ENCODE measurements around the gene LIN7A. TPM values are rescaled to one million over a fixed set of nuclear protein-coding genes. Genes with fewer than 3 reads are reported as not detected.

LIN7A gene
- total RNA-seq, 6 donors from 2014 or later, result 7.9 to 32.5 (median 13.8) TPM

GRCh38 chr12:80877721-80878265 is 59.9 kb downstream of the LIN7A start:
- Histone ChIP-seq H3K4me3 (no peak overlapping the region), H3K27ac (no peak overlapping the region), H3K4me1 (no peaks in the 10 kb centered on the region), H3K9me3 (no peaks in the 10 kb centered on the region), H3K27me3 (no peaks in the 10 kb centered on the region), H3K36me3 (no peaks in the 10 kb centered on the region)
- WGBS, 2 donors, result 38 to 46% methylated on average over 2 of the region's 2 CpGs
- no peak for TF ChIP-seq POLR2A (IDR thresholded peaks at IDR 0.05)
- no peak for TF ChIP-seq CTCF (IDR thresholded peaks at IDR 0.05)
- no peak for TF ChIP-seq EP300 (IDR thresholded peaks at IDR 0.05)
- no peak for TF ChIP-seq POLR2AphosphoS5 (IDR thresholded peaks at IDR 0.05)
- DNase-seq, result no peak
- no peak for ATAC-seq (ENCODE audit: low FRiP score in 2 of 2)

- no peak for ATAC-seq (ENCODE audit: low FRiP score in 2 of 2)
- H3K9me3 ChIP-seq, result no peaks in the 10 kb centered on the region
These were observed 65.7 kb downstream of the LIN7A start for GRCh38 chr12:80872053-80872452.

GRCh38 chr12:80869264-80869663 is 68.5 kb downstream of the LIN7A start:
- Histone ChIP-seq H3K27me3 (no peaks in the 10 kb centered on the region), H3K9me3 (no peaks in the 10 kb centered on the region), H3K4me3 (no peak overlapping the region), H3K4me1 (no peaks in the 10 kb centered on the region), H3K27ac (no peak overlapping the region), H3K36me3 (no peaks in the 10 kb centered on the region)
- no peak for TF ChIP-seq EP300 (IDR thresholded peaks at IDR 0.05)
- no peak for TF ChIP-seq CTCF (IDR thresholded peaks at IDR 0.05)
- TF ChIP-seq POLR2A (IDR thresholded peaks at IDR 0.05), result no peak
- no peak for TF ChIP-seq POLR2AphosphoS5 (IDR thresholded peaks at IDR 0.05)
- no peak for ATAC-seq (ENCODE audit: low FRiP score in 2 of 2)
- DNase-seq, result no peak
- WGBS, 2 donors, result 78 to 91% methylated on average over 2 of the region's 2 CpGs

More at GRCh38 chr12:80872053-80872452, 65.7 kb downstream of the LIN7A start:
- no peak for DNase-seq
- Histone ChIP-seq H3K27me3 (no peaks in the 10 kb centered on the region), H3K4me1 (no peaks in the 10 kb centered on the region), H3K4me3 (no peak overlapping the region), H3K36me3 (no peaks in the 10 kb centered on the region), H3K27ac (no peak overlapping the region)
- TF ChIP-seq POLR2AphosphoS5 (IDR thresholded peaks at IDR 0.05) (no peak), POLR2A (IDR thresholded peaks at IDR 0.05) (no peak), CTCF (IDR thresholded peaks at IDR 0.05) (no peak), EP300 (IDR thresholded peaks at IDR 0.05) (no peak)

- no peaks in the 10 kb centered on the region for H3K27me3 ChIP-seq
- no peak for DNase-seq
These were observed 69.2 kb downstream of the LIN7A start for GRCh38 chr12:80868576-80868975.

More at GRCh38 chr12:80868576-80868975, 69.2 kb downstream of the LIN7A start:
- Histone ChIP-seq H3K36me3 (no peaks in the 10 kb centered on the region), H3K27ac (no peak overlapping the region), H3K9me3 (no peaks in the 10 kb centered on the region), H3K4me1 (no peaks in the 10 kb centered on the region), H3K4me3 (no peak overlapping the region)
- 86% methylated on average over 1 of the region's 1 CpG for WGBS, 2 donors
- TF ChIP-seq POLR2AphosphoS5 (IDR thresholded peaks at IDR 0.05), result no peak
- TF ChIP-seq EP300 (IDR thresholded peaks at IDR 0.05), result no peak
- TF ChIP-seq POLR2A (IDR thresholded peaks at IDR 0.05), result no peak
- TF ChIP-seq CTCF (IDR thresholded peaks at IDR 0.05), result no peak
- no peak for ATAC-seq (ENCODE audit: low FRiP score in 2 of 2)

Measured in upper lobe of left lung (tissue), 6 donors.